ENCODE results near the gene ENTPD2. TPM values are rescaled to one million over a fixed set of nuclear protein-coding genes. Genes with fewer than 3 reads are reported as not detected.

Gene ENTPD2
- total RNA-seq, 1 donor from 2014 or later, result not detected

DNA sequence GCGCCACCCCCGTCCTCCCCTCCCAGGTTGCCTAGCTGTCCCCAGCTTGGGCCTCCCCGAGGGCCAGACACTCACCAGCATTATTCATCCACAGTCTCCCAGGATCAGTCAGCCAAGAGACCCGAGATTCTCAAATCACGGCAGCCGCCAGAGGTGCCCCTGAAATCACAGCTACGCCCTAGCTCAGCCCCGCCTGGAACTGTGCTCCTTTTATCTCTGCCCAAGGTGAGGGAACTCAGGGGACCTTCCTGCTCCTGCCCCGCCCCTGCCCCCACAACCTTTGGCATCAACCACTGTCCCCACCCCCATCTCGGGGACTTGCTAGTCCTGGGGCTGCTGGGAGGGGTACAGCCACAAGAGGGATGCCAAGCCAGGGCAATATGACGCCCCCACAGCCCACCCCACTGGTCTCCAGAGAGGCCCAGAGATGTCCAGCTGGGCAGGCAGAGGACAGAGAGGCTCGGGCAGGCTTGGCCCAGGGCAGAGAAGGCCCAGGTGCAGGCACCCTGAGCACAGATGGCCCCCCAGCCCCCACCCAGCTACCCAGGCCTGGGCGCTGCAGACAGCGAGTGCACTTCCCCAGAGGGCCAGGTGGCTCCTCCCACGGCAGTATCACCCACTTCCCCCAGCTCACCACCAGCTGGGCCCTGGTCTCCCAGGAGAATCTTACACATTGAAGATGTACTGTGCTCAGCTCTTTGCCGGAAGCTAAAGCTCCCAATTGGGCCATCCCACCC lies 21.8 kb downstream of the ENTPD2 start, which contains the start of gene FUT7:
Gene FUT7 (minus strand): TSS at position 185 of the 737 bp plus-strand sequence. CDS start 97 bp downstream, at position 88.
- DNase-seq (ENCODE audit: extremely low read depth, low read depth, low spot score), result no peak

DNA sequence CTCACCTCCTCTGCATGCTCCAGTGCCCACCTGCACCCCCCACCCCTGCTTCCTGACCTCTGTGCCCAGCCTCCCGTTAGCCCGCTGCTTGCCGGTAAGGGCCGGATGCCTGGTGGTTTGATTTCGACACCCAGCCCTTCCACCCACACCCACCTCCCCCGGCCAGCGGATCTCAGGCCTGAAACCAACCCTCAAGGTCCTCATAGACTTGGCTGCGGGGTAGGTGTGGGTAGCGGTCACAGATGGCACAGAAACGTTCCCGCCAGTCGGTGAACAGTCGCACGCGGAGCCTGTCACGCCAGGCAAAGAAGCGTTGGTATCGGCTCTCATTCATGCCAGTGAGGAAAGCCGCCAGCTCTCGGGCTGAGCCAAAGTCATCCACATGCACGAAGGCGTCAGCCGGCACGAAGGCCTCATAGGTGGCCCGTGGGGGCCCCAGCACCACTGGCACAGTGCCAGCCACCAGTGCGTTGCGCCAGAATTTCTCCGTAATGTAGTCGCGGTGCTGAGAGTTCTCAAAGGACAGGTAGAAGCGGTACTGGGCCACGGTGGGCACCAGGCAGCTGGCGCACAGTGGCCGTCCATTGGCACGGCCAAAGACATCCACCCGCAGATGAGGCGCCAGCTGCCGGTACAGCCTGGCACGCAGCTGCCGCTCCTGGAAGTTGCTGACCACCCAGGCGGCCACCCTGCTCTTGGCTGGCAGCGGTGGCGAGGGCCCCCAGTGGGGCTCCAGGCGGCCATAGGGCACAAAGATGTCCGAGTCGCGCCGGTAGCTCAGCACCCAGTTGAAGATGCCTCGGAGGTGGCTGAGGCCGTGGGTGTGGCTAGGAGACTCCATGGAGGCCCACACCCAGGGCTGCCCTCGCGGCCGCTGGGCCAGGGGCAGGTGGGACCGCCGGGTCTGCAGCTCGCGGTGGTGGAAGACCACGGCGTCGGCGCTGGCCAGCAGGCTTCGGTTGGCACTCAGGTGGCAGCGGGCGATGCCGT lies 23.0 kb downstream of the ENTPD2 start:
- DNase-seq (ENCODE audit: extremely low read depth, low read depth, low spot score), result no peak

DNA sequence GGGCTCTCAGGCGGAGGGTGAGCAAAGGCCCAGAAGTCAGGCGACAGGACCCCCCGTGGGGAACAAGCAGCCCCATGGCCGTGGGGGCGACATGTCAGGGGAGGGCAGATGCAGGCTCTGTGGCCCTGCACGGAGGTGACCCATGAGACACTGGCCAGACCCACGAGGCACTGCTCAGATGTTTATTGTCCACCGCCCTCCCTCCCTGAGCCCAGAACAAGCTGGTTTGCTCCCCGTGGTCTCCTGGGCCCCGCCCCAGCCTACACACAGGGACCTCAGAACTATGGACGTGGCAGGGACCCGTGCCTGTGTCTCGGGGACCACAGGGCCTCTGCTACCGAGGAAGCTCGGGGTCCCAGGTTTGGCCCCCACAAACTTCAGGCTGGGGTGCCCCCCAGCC lies 23.9 kb downstream of the ENTPD2 start:
- no peak for DNase-seq (ENCODE audit: extremely low read depth, low read depth, low spot score)

DNA sequence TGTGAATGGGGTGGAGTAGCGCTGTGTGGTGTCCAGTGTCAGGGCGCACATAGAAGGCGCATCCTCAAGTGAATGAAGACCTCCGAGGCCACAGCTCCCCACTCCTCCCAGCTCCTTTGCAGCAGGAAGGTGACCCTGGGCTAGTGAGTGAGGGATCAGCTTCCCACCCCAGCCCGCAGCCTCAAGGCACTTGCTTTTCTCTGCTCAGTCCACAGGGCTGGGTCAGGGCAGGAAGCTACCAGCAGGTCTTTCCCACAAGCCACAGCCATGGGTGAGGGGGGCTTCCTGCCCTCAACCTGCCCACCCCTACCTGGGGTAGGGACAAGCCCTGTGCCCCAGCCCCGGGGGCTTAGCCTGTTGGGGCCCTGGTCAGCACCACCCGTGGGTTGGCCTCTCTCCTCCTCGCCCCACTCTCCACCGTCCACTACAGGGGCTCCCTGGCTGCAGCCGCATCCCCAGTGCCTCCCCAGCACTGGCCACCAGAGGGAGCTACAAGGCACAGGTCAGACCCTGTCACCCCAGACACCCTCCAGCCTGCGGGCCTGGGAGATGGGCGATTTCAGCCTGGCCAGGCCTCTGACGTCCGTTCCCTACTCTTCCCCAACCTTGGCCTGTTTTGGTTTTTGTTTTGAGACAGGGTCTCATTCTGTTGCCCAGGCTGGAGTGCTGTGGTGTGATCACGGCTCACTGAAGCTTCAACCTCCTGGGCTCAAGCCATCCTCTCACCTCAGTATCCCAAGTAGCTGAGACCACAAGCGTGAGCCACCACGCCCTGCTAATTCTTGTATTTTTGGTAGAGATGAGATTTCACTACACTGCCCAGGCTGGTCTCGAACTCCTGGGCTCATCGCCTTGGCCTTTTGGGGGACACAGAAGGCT lies 24.6 kb downstream of the ENTPD2 start:
- no peak for DNase-seq (ENCODE audit: extremely low read depth, low read depth, low spot score)

DNA sequence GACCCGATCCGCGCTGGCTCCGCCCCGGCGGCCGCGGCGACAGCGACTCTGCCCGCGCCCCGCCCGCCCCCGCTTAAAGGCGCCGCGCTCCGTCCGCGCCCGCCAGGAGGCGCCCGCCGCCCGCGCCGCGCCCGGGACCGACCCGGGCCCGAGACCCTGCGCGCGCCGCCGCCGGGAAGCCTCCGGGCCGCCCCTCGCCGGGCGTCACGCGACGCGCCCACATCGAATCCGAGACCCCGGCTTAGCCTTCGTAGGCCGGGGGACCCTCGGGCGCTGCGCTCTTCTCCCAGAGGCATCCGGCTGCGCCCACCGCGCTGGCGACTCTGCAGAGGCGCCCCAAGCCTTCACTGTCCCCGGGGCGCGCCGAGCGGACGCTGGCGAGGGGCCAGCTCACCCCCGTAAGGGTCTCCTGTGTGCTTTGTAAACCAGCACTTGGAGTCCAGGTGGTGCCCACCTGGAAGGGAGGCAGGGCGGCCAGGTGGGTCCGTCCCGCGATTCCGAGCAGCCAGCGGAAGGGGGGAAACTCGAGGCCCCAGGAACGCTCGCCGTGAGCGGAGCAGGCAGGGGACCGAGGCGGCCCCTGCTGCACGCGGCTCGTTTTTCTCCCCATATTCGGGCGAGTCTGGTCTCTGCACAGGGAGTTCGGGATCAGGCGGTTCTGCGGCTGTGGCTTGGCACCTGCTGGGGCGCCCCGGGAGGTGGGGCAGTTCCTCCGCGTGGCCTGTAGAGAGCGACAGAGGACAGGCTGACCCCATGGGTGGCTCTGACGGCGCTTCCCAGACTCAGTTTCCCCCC lies 25.4 kb downstream of the ENTPD2 start:
- no peak for DNase-seq (ENCODE audit: extremely low read depth, low read depth, low spot score)

DNA sequence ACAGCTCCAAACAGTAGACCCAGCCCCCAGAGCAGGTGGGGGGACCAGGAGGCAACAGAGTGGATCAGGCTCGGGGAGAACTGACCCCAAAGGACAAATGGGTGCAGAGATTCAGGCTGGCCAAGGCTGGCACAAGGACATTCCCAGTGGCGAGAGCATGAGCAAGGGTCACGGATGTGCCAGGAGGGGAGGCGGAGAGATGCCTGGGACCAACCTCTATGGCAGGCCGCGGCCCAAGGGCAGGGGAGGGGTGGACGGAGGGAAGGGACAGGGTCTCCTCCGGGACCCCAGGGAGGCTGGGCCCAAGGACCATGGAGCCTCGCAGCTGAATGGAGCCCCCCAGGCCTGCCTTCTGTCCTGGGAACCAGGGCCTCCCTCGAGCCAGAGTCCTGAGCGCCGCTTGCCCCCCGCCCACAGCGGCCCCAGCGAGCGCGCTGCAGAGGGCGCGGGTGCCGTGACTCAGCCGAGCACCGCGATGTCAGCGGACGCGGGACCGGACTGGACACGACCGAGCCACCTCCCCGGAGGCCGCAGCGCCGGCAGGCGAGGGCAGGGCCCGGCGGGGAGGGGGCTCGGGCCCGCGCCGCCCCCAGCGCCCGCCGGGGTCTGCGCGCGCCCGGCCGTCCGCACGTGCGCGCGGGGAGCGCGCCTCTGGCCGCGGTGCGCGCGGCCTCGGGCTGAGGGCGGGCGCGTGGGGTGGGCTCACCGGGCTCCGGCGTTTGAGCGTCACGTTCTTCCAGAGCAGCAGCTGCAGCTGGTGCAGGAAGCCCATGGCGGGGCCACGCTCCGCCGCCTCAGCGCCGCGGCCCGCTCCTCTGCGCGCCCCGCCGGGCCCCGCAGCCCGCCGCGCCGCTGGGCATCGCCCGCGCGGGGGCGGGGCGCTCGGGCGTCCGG lies 26.2 kb downstream of the ENTPD2 start, which contains the start of gene ABCA2:
Gene ABCA2 (minus strand): TSS at position 869 of the 894 bp plus-strand sequence. CDS start 97 bp downstream, at position 772.
- DNase-seq (ENCODE audit: extremely low read depth, low read depth, low spot score), result no peak

DNA sequence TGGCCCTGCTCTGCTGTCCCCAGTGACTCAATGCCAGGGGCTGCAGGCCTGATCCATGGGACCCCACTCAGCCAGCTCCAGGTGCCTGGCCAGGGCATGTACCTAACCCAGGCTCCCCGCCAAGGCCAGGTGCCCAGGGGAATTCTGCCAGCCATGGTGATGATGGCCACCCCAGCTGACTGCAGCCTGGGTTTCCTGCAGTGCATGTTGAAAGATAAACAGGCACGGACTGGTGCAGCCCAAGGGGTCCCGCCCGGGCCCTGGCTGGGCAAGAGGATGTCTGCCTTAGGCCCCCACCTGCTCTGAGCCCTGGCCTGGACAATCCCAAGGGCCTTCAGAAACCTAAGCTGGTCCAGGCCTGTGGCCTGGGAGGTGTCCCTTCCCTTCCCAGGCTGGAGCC lies 27.0 kb downstream of the ENTPD2 start:
- DNase-seq (ENCODE audit: extremely low read depth, low read depth, low spot score), result no peak

DNA sequence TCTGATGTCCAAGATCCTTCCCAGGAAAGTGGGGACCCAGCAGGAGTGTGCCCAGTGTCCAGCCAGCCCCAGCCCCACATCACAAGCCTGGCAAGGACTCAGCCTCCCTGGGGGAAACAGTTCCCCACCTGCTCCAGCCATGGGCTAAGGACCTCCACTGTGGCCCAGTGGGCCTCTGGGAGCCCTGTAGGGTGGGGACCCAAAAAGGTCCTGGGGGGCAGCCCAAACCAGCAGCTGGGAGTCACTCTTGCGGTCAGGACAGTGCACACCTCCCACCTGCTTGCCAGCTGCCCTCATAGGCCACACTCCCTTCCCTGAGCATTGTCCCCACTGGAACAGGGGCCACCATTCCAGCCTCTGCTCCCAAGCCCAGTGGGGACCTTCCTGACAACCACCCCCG lies 27.5 kb downstream of the ENTPD2 start:
- DNase-seq (ENCODE audit: extremely low read depth, low read depth, low spot score), result no peak

DNA sequence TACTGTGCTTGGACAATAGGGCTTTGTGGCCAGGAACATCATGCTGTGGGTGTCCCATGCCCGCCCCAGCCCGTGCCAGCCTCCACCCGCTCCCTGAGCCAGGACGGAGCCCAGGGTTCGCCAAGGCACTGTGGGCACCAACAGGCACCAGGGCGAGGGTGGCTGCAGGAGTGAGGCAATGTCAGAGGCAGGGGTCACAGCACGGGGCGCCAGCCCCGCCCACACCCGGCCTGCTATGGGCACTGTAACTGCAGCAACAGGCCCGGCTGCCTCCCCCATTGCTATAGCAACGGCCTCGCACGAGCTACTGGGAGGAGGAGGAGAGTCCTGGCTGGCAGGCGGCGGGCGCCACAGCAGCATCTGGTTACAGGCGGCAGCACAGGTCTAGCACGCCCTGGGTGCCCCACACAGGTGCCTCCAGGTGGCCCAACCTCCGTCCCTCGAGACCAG lies 28.3 kb downstream of the ENTPD2 start:
- DNase-seq (ENCODE audit: extremely low read depth, low read depth, low spot score), result no peak

DNA sequence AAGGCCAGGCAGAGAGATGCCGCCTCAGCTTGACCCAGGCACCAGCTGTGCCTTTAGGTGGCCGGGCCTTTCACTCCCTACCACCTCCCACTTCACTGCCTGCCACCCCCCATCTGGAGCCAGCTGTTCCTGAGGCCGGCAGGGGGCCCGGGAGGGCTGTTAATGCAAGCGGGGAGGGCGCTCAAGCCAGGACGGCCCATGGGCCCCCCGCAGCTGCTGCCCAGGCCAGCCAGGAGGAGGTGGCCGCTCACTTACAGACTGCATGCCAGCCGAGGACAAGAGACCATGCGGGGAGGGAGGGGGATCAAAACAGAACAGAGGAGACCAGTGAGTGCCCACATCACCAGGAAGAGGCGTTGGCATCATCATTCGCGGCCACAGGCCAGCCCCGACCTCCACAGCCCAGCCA lies 30.3 kb downstream of the ENTPD2 start:
- no peak for DNase-seq (ENCODE audit: extremely low read depth, low read depth, low spot score)

DNA sequence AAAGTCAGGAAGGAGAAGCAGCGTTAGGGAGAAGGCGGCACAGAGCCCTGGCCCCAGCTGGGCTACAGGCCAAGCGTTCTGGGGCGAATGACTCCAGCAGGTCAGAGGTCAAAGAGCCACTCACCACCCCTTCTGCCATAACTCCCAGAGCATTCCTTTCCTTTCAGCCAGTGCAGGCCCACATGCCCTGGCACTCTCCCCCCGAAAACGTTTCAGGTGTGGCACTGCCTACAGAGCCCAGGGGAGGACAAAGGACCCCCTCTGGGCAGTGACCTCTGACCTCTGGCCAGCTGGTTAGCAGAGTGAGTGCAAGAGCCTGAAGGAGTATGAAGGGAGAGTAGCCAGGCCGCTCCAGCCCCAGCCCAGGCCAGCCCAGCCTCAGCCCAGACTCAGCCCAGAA lies 30.7 kb downstream of the ENTPD2 start:
- no peak for DNase-seq (ENCODE audit: extremely low read depth, low read depth, low spot score)

DNA sequence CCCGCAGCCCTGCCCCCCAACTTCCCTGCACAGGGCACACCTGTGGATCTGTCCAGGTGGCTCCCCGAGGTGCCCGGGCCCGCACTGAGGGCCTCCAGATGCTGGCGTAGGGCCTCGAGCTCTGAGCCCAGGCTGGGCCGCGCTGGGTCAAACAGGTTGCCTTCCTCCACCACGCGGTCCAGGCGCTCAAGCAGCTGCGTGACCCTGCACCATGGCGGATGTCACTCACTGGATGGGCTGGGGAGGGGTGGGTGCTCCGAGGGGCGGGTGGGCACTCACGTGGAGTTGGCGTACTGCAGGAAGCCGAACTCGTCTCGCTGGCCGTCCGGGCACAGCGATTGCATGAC lies 31.2 kb downstream of the ENTPD2 start:
- no peak for DNase-seq (ENCODE audit: extremely low read depth, low read depth, low spot score)

DNA sequence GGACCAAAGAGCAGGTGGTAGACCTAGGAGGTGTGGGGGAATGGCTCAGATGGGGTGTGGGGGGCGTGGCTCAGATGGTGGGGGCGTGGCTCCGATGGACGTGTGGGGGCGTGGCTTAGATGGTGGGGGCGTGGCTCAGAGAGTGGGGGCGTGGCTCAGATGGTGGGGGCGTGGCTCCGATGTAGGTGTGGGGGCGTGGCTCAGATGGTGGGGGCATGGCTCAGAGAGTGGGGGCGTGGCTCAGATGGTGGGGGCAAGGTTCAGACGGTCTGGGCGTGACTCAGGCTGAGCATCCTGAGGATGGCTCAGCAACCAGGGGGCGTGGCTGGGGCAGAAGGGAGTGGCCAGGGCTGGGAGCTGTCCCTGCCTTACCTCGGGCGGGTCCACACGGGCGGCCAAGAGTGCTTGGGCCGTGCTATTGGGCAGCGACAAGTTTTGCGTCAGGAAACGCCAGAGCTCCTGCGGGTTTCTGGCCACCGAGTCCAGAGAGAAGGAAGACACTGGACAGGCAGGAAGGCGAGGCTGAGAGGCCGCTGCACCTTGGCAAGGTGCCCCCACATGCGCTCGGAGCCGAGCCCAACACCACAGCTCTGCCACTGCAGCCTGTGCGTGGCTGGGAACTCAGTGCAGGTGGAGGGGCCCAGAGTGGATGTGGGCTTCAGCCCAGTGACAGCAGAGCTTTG lies 31.7 kb downstream of the ENTPD2 start:
- no peak for DNase-seq (ENCODE audit: extremely low read depth, low read depth, low spot score)

DNA sequence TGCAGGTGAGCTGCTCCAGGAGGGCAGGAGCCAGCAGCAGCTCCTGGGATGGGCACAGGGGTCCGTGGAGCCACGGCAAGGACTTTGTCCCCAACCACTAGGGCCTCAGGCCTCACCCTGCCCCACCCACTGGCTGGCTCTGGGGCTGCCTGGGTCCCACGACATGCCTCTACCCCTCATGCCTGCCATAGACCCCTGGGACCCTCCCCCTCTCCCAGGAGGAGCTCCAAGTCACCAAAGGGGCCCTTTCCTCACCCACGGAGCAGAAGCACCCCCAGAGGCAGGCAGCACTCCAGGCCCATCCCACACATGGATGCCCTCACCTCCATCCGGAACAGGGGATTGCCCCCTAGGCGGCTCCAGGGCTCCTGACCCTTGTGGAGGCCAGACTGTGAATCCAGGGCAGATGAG lies 32.3 kb downstream of the ENTPD2 start:
- no peak for DNase-seq (ENCODE audit: extremely low read depth, low read depth, low spot score)

DNA sequence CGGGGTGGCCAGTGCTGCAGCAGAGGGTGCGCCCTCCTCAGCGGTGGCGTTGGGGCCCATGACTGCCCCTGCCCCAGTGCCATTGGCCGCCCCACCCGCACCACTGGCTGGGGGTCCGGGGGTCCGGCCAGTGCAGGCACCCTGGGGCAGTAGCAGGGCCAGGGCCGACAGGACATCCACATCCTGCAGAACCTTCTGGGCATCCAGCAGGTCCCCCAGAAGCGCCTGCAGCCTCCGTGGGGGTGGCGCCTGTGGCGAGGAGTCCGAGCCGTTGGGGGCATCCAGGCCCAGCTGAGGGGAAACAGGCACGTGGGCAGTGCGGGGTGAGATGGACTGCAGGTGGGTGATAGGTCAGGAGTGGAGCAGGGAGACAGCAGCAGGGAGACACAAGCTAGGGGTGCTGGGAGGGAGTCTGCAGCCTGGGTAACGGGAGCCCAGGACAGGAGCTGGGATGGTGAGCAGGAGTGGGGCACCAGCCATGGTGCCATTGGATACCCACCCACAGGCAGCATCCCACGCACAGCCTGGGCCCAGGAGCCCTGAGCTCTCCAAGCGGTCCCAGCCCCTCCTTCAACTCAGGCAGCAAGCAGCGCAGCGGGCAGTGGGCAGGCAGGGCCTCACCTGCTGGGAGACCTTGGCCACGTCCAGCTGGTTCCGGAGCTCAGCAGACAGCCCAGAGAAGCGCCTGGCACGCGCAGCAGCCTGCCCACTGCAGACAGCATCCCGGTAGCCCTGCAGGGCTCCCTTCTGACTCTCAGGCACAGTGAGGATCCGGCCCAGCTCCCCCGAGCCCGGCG lies 32.9 kb downstream of the ENTPD2 start:
- no peak for DNase-seq (ENCODE audit: extremely low read depth, low read depth, low spot score)

DNA sequence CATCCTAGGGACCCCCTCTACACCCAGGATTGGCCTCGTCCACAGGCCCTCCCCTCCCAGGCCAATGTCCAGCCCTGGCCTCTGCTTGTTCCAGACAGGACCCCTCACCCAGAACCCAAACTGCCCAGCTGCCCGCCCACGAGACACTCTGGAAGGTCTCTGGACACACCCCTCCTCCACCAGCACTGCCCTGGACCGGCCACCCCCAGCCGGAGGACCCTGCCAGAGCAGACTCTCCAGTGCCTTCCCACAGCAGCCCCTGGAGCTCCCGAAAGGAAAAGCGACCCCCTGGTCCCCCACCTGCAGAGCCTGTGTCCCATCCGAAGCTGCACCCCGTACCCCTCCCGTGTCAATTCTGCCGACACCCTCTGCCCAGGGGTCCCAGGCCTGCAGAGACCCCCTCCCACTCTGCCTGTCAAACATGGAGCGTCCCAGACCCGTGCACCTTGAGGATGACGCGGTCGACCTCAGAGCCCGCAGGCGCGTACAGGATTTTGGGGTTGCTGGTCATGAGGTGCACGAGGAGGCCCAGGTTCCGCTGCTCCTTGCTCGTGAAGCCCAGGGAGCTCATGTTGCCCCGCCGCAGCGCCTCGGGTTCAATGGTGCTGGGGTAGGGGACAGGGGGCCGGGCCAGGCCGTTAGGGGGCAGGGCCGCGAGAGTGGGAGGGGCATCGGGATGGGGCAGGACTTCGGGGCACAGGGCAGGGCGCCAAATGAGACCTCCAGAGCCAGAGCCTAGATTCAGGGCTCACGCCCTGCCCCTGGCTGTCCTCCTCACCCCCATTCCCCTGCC lies 33.8 kb downstream of the ENTPD2 start:
- no peak for DNase-seq (ENCODE audit: extremely low read depth, low read depth, low spot score)
